T-helper 2 cell treated with Interferon-gamma antibody and Interleukin-4, amounts not matched to agents 5 μg/mL and 100 μg/mL, for 36 hours (primary cell): ENCODE data around the gene BLOC1S1.

Experiments
- DNase-seq: peaks from one replicate; pipeline ENCODE4 v3.0.0; 2021; ENCODE audit warnings: low spot score
- H3K27ac Mint-ChIP-seq: one replicate; pipeline ENCODE4 v1.8.0; 2021; ENCODE audit warnings: mild to moderate bottlenecking, mixed read lengths
- H3K27me3 Mint-ChIP-seq: one replicate; pipeline ENCODE4 v1.8.0; 2021; ENCODE audit warnings: low read depth, mixed read lengths
- H3K36me3 Mint-ChIP-seq: one replicate; pipeline ENCODE4 v1.8.0; 2021; ENCODE audit warnings: low read depth, mixed read lengths
- H3K4me1 Mint-ChIP-seq: one replicate; pipeline ENCODE4 v1.8.0; 2021; ENCODE audit warnings: low read depth, mixed read lengths
- H3K4me3 Mint-ChIP-seq: one replicate; pipeline ENCODE4 v1.8.0; 2022; ENCODE audit warnings: mild to moderate bottlenecking, moderate library complexity, mixed read lengths
- H3K9me3 Mint-ChIP-seq: one replicate; pipeline ENCODE4 v1.8.0; 2021; ENCODE audit warnings: mixed read lengths

BLOC1S1 gene

DNA sequence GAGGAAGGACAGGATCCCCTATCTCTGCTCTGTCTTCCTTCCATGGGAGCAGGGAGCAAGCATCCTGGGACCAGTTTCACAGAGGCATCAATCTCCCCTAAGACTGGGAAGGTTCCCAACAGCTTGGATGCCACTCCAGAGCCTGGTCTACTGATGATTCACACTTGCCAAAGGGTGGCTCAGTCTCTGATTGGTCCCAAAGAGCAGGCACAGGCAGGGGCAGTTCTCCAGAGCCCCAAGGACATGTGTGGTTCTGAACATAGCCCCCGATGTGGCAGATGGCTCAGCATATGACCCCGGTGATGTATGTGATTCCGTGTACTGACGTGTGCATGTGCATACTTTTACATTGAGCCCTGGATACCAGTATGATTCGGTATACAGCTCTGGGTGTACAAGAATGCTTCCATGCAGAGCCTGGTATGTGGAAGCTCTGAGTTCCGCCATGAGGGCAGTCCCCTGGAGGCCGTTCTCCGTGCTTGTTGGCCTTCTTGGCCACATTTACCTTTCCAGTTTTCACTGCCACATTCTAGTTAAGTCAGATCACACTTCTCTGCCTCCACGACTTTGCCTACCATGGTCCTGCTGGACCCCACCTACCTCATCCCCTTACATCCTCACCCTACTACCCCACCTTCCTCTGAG is 29.4 kb upstream of the BLOC1S1 start:
- no peak overlapping the region for H3K27ac Mint-ChIP-seq
- no peaks in the 10 kb centered on the region for H3K36me3 Mint-ChIP-seq

DNA sequence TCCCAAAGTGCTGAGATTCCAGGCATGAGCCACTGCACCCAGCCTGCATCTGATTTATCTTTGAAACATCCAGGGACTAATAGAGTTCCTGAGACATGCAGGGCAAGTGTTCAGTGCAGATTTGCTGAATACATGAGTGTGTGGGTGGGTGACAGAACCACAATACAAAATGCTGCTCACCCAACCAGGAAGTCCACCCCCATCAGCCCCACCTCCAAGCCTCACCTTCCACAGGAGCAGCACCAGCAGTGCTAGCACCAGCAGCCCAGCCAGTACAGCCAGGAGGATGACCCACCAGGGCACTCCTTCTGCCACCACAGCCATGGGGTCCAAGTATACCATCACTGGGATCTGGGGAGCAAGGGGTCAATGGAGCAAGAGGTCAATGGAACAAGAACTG is 28.1 kb upstream of the BLOC1S1 start:
- H3K36me3 Mint-ChIP-seq = no peaks in the 10 kb centered on the region
- peaks cover 6% of the 10 kb centered on the region for H3K27me3 Mint-ChIP-seq
- no peak overlapping the region for H3K4me3 Mint-ChIP-seq
- no peaks in the 10 kb centered on the region for H3K9me3 Mint-ChIP-seq
- DNase-seq = no peak
- no peaks in the 10 kb centered on the region for H3K4me1 Mint-ChIP-seq
- H3K27ac Mint-ChIP-seq = no peak overlapping the region

More for the DNA sequence above, 29.4 kb upstream of the BLOC1S1 start:
- no peak for DNase-seq
- H3K27me3 Mint-ChIP-seq = peaks cover 13% of the 10 kb centered on the region
- no peaks in the 10 kb centered on the region for H3K4me1 Mint-ChIP-seq
- no peak overlapping the region for H3K4me3 Mint-ChIP-seq
- H3K9me3 Mint-ChIP-seq = no peaks in the 10 kb centered on the region

DNA sequence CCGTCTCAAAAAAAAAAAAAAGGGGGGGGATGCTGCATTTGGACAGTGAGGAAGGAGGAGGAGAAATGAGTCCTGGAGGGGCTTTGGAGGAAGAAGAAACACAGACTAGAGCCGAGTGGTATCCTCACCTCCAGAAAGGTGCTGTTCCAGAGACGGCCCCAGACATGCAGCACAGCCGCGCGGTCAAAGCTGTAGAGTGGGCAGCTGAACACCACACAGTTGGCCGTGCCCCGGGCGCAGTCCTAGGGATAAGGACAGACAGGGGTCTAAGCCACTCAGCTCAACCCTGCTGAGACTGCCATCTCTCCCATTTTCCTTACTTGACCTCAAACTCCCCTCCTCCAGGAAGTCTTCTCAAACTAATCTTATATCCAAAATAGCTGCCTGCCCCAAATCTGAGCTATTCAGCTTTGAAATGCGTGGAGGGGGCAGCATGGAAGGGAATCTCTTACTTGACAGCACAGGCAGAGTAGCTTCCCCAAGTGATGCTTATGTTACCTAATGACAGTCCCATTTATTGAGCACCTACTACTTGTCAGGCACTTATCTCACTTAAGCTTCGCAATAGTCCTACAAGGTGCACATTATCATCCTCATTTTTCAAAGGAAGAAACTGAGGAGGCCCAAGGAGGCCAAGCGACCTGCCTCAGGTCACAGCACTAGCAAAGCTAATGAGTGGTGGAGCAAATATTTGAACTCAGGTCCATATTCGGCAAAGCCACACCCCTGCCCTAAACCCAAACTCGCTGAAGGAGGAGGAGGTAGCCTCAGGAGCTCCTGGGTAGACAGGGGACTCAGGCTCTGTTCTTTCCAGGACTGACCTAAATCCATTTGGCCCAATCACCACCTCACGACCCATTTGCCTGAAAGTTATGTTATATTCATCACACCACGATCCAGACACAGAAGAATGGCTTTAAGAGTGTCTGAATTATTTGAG is 26.9 kb upstream of the BLOC1S1 start:
- peaks cover 4% of the 10 kb centered on the region for H3K27me3 Mint-ChIP-seq
- no peaks in the 10 kb centered on the region for H3K9me3 Mint-ChIP-seq
- no peaks in the 10 kb centered on the region for H3K36me3 Mint-ChIP-seq
- H3K27ac Mint-ChIP-seq = no peak overlapping the region
- no peak overlapping the region for H3K4me3 Mint-ChIP-seq
- H3K4me1 Mint-ChIP-seq = no peaks in the 10 kb centered on the region
- DNase-seq = no peak

DNA sequence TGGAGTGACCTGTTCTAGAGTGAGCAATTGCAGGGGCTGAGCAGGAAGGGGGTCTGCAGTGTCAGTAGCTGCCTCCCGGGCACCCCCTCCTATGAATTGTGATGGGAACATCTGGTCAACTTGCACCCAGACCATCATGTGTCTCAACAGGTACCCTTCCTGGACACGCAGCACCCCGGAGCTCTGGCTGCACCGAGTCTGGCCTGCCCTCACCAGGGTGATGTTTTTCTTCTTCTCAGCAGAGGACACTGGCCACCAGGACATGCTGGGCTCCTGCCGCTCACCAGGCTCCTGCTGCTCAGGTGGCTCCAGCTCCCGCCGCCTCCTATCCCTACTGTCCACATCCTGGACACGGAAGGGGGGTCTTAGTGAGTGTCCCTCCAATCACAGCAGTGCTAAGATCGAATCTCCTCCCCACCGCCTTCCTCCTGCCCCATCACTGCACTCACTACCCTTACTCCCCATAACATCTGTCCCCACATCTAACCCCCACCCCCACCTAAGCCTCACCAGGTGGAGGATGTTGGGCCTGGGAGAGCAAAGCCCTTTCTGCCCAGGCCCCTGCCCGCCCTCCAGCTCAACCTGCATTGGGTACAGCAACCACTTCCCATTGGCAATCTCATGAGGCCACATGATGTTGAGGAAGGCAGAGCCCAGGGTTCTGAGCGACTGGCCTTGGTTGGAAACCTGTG is 23.1 kb upstream of the BLOC1S1 start:
- no peaks in the 10 kb centered on the region for H3K36me3 Mint-ChIP-seq
- H3K27me3 Mint-ChIP-seq = no peaks in the 10 kb centered on the region
- H3K9me3 Mint-ChIP-seq = no peaks in the 10 kb centered on the region
- H3K27ac Mint-ChIP-seq = no peak overlapping the region
- no peak overlapping the region for H3K4me3 Mint-ChIP-seq
- no peak for DNase-seq
- H3K4me1 Mint-ChIP-seq = no peaks in the 10 kb centered on the region

DNA sequence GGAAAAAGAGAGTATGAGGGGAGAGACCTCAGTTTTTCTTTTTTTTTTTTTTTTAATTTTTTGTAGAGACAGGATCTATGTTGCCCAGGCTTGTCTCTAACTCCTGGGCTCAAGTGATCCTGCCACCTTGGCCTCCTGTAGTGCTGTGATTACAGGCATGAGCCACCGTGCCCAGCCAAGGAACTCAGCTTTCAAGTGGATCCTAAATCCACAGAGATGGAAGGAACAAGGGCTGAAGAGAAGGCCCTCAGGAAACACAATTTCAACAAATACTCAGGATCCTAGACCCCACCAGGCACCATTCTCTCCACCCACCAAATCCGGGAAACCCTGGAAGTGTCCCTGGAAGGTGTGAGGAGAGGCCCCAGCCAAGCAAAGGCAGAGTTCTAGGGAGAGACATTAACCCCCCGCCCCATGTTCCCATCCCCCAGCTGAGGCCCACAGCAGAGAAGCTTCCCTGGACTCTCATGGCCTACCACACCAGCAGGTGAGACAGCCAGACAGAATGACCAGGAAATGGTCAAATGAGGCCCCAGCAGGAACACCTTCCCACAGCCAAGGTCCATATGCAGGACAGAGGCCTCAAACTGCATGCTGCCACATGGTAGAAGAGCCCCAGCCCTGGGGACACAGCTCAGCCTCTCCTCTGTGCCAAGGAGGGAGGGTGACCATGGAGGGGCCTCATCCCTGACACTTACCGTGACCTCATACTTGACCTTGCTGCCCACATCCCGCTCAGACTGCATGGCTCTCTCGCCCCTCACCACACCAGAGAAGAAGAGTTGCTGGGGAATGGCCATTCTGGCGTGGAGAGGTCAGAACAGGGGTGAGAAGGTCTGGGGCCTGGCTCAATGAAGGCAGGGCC is 22.3 kb upstream of the BLOC1S1 start:
- no peak overlapping the region for H3K4me3 Mint-ChIP-seq
- H3K9me3 Mint-ChIP-seq = no peaks in the 10 kb centered on the region
- no peak overlapping the region for H3K27ac Mint-ChIP-seq
- no peak for DNase-seq
- H3K36me3 Mint-ChIP-seq = no peaks in the 10 kb centered on the region
- no peaks in the 10 kb centered on the region for H3K27me3 Mint-ChIP-seq
- H3K4me1 Mint-ChIP-seq = no peaks in the 10 kb centered on the region

DNA sequence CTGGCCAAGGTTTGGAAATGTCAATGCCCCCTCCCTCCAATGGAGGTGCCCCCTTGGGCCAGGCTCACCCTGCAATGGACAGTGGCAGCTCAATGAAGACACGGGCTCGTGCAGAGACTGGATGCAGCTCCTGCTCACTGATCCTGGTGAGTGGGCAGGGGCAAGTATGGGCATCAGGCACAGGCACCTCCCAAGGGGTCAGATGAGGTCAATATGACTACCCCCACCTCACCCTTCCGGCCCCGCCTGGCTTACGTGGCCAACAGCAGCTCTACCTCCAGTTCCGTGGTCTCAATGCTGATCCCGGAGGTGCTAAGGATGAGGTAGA is 21.7 kb upstream of the BLOC1S1 start:
- Mint-ChIP-seq H3K27ac (no peak overlapping the region), H3K4me1 (no peaks in the 10 kb centered on the region), H3K27me3 (no peaks in the 10 kb centered on the region), H3K36me3 (no peaks in the 10 kb centered on the region), H3K4me3 (no peak overlapping the region), H3K9me3 (no peaks in the 10 kb centered on the region)
- DNase-seq = no peak

DNA sequence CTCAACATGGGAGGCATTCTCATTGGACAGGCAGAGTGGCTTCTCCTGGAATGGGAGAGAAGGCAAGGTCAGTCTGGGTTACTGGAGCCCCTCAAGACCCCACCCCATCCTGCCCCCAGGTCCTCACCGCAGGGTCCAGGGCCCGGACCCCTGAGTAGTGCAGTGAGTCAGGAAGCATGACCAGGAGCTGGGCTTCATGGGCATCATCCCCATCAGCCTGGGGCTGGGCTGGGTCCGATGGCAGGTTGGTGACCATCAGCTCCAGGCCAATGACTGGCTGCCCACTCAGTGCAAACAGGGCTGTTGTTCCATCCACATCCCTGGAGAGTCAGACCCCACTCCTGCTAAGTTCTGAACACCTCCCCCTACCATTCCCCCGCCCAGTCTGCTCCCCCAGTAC is 21.2 kb upstream of the BLOC1S1 start:
- Mint-ChIP-seq H3K4me1 (no peaks in the 10 kb centered on the region), H3K9me3 (no peaks in the 10 kb centered on the region), H3K36me3 (no peaks in the 10 kb centered on the region), H3K4me3 (no peak overlapping the region), H3K27me3 (no peaks in the 10 kb centered on the region), H3K27ac (no peak overlapping the region)
- no peak for DNase-seq

DNA sequence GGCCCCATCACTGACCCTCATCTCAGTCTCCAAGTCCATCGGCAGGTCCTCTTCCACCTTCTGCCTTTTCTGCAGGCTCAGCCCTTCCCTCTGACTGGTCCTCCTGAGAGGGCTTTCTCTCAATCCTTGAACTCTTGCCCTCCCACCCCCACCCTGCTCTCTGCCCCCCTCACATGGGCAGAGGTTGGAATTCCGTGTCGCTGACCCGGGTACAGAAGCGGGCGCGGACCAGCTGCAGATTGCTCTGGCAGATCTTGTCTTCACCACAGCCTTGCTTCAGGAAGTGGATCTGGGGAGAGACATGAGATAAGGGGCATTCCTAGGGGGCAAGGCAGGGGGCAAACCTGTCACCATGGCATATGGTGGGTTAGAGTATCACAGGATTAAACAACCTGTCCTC is 20.5 kb upstream of the BLOC1S1 start:
- H3K27me3 Mint-ChIP-seq = no peaks in the 10 kb centered on the region
- no peaks in the 10 kb centered on the region for H3K36me3 Mint-ChIP-seq
- no peak overlapping the region for H3K27ac Mint-ChIP-seq
- no peak for DNase-seq
- no peaks in the 10 kb centered on the region for H3K4me1 Mint-ChIP-seq
- no peak overlapping the region for H3K4me3 Mint-ChIP-seq
- H3K9me3 Mint-ChIP-seq = no peaks in the 10 kb centered on the region

DNA sequence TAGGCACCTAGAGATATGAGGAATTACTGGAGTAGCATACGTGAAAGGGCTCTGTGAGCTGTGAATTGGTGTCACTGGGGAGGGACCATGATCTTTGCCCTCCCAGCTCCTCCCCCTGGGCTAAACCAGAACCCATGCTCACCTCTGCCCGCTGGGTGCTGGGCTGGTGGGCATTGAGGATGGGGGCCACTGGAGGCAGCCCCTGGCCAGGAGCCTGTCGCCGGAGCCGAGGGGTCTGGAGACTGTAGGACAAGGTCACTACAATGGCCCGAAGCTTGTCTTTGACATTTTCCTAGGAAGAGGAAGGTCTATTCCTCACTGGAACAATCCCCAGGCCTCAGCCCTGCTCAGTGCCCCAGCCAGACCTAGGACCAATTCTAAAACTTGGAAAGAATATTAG is 19.7 kb upstream of the BLOC1S1 start:
- H3K27me3 Mint-ChIP-seq = no peaks in the 10 kb centered on the region
- H3K4me1 Mint-ChIP-seq = no peaks in the 10 kb centered on the region
- no peak for DNase-seq
- H3K36me3 Mint-ChIP-seq = no peaks in the 10 kb centered on the region
- no peak overlapping the region for H3K4me3 Mint-ChIP-seq
- no peaks in the 10 kb centered on the region for H3K9me3 Mint-ChIP-seq
- no peak overlapping the region for H3K27ac Mint-ChIP-seq

DNA sequence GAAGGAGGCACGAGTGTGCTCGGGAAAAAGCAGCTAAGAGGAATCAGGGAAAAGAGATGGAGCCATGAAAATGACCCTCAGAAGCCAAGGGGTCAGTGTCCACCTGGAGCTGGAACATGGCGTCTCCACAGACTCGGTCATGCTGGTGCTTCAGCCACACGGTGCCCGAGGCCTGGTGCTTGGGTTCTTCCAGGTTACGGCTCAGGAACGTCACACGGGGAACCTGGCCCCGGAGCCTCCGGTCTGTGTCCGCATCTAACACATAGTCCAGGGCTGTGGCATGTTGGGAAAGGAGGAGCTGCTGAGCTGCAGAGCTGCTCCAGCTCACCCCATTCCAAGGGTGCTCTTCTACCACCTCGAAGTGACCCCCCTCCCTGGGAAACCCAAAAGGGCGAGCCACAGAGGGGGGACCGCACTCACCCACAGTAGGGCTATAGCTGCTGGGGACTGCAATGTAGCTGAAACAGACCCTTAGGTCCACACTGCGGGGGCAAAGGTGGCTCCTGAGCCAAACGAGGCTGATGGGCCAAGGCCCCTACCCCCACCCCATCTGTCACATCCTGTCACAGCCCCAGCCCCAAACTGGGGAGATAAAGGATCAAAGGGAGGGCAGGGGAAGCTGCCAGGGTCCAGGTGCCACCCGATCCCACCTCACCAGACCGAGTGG is 18.9 kb upstream of the BLOC1S1 start:
- no peaks in the 10 kb centered on the region for H3K36me3 Mint-ChIP-seq
- DNase-seq = no peak
- no peaks in the 10 kb centered on the region for H3K27me3 Mint-ChIP-seq
- H3K4me1 Mint-ChIP-seq = no peaks in the 10 kb centered on the region
- H3K27ac Mint-ChIP-seq = no peak overlapping the region
- H3K4me3 Mint-ChIP-seq = no peak overlapping the region
- H3K9me3 Mint-ChIP-seq = no peaks in the 10 kb centered on the region

DNA sequence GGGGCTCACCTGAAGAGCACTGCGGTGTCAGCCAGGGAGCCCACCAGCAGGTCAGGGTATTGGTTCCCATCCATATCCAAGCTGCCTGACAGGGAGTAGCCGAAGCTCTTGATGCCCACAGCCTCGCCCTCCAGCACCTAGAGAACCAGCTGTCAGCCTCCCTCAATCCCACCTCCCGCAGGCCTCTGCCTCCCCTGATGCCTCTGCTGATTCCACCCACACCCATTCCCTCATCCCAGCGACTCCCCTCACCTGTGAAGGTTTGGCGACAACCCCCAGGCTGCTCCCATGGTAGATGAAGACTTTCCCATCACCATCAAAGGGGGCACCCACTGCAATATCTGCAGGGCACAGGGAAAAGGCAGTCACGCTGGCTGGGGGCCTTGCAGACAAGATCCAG is 18.2 kb upstream of the BLOC1S1 start:
- Mint-ChIP-seq H3K9me3 (no peaks in the 10 kb centered on the region), H3K36me3 (no peaks in the 10 kb centered on the region), H3K4me1 (no peaks in the 10 kb centered on the region), H3K27ac (no peak overlapping the region), H3K4me3 (no peak overlapping the region), H3K27me3 (no peaks in the 10 kb centered on the region)
- DNase-seq = no peak

DNA sequence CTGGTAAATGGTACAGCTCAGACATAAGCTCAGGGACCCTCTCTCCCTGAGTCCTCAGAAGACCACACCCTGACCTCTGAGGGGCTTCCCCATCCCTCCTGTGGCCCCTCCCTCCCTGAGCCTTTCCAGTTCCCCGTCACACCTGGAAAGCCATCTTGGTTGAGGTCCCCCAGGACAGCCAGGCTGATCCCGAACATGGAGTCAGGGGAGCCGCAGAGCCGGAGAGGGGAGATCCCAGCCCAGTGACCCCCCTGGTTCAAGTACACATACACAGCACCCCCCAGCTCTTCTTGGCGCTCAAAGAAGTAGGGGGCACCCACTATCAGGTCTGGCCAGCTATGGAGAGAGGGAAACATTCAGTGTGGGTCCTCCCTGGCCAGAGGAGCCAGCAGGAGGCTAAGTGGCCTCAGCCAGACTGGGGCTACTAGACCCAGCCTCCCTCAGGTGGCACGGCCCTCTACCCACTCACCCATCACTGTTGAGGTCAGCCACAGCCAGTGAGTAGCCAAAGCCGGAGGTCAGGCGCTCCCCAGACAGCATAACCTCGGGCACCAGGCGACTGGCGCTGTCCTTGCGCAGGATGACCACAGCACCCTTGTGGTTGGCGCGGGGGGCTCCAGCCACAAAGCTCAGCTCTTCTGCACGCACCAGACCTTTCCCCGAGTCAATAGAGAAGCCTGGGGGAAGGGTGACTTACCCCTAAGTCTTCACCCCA is 17.4 kb upstream of the BLOC1S1 start:
- Mint-ChIP-seq H3K36me3 (no peaks in the 10 kb centered on the region), H3K9me3 (no peaks in the 10 kb centered on the region), H3K4me3 (no peak overlapping the region), H3K27ac (no peak overlapping the region), H3K27me3 (no peaks in the 10 kb centered on the region), H3K4me1 (no peaks in the 10 kb centered on the region)
- no peak for DNase-seq

DNA sequence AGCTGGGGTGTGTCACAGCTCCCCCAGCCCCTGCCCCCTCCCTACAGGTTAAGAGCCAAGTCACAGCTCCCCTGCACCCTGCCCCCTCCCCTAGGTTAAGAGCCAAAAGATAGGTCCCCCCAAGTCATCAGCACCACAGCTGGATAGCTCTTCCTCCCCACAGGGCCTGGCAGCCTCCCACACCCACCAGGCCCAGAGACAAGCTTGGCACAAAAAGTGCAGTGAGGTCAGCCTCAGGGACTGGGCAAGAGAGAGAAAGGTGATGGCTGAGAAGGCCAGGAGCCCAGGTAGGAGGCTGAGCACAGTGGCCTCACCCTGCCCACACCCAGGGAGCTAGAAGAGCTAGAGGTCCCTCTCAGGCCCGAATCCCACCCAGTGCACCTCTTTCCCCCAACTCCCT is 16.9 kb upstream of the BLOC1S1 start:
- no peaks in the 10 kb centered on the region for H3K9me3 Mint-ChIP-seq
- H3K4me1 Mint-ChIP-seq = no peaks in the 10 kb centered on the region
- H3K4me3 Mint-ChIP-seq = no peak overlapping the region
- no peak overlapping the region for H3K27ac Mint-ChIP-seq
- no peaks in the 10 kb centered on the region for H3K36me3 Mint-ChIP-seq
- peaks cover under 1% of the 10 kb centered on the region for H3K27me3 Mint-ChIP-seq
- DNase-seq = no peak
